GM12878 (cell line): ENCODE measurements around the gene KPNA1. TPM values are rescaled to one million over a fixed set of nuclear protein-coding genes. Genes with fewer than 3 reads are reported as not detected.

Experiments
- ATAC-seq: fragments of 200-7000 bp; cut with Tn5 transposase; 3 replicates; pipeline ENCODE4 v1.9.1; 2020; ENCODE audit warnings: mild to moderate bottlenecking, moderate library complexity
- BruUV-seq: library from RNA; stranded (reverse); fragments of 400-500 nt; replicated peaks from 2 replicates; lab custom pipeline; 2021; lab: Mats Ljungman, UMichigan
- CTCF ChIA-PET: fragments of 300-600 bp; sonication (Branson Sonifier 250); formaldehyde crosslinking; extraction: SDS; loops from one replicate; lab custom pipeline; 2021; ENCODE audit warnings: inconsistent platforms; lab: Yijun Ruan, JAX
- POLR2A ChIA-PET: fragments of 350-600 bp; formaldehyde crosslinking; extraction: SDS; loops from one replicate; lab custom pipeline; 2021; ENCODE audit warnings: inconsistent platforms; lab: Charles Lee
- RAD21 ChIA-PET: fragments of 300-600 bp; sonication (Branson Sonifier 250); formaldehyde crosslinking; loops from one replicate; lab custom pipeline; 2023; ENCODE audit warnings: antibody characterized with exemption; ENCODE audit not compliant: unreplicated experiment; lab: Charles Lee
- SMC1A ChIA-PET: fragments of 300-600 bp; sonication (Branson Sonifier 250); formaldehyde crosslinking; loops from one replicate; lab custom pipeline; 2023; ENCODE audit not compliant: unreplicated experiment, uncharacterized antibody; lab: Charles Lee
- DNase-seq: peaks from one replicate; pipeline ENCODE4 v3.0.0-alpha.2; 2011; ENCODE audit warnings: low read depth, low spot score
- FAIRE-seq: peaks from 3 replicates; lab custom pipeline; 2011; peaks lifted over from hg19 to GRCh38; lab: Jason Lieb, UNC
- H2AFZ ChIP-seq: 2 replicates; pipeline ENCODE4 v1.6.0; 2011; ENCODE audit warnings: low read depth, low read length, control low read depth; ENCODE audit not compliant: control insufficient read depth
- H3K27ac ChIP-seq: 2 replicates; pipeline ENCODE4 v1.5.1; 2011; ENCODE audit warnings: control low read depth; ENCODE audit not compliant: control insufficient read depth, insufficient read depth
- H3K27me3 ChIP-seq, 2 experiments: replicated peaks in 1 of 2; 2 replicates each; pipeline versions ENCODE4 v1.6.0 to v1.6.1; 2011; ENCODE audit warnings: low read length in 1 of 2; ENCODE audit not compliant: control insufficient read depth in 2 of 2, insufficient read depth in 2 of 2
- H3K36me3 ChIP-seq, 2 experiments: 2 replicates each; pipeline ENCODE4 v1.5.1; 2011; ENCODE audit warnings: low read length in 1 of 2; ENCODE audit not compliant: control insufficient read depth in 2 of 2, insufficient read depth in 2 of 2
- H3K4me1 ChIP-seq: 2 replicates; pipeline ENCODE4 v1.6.1; 2011; ENCODE audit warnings: mild to moderate bottlenecking, low read length, moderate library complexity, mixed read lengths; ENCODE audit not compliant: control insufficient read depth, insufficient read depth
- H3K4me2 ChIP-seq: 2 replicates; pipeline ENCODE4 v1.6.0; 2011; ENCODE audit warnings: control low read depth; ENCODE audit not compliant: control insufficient read depth, insufficient read depth
- H3K4me3 ChIP-seq: fragments of 200-600 bp; sonication (generic); 2 replicates; pipeline ENCODE4 v1.5.1; 2016
- H3K79me2 ChIP-seq: 2 replicates; pipeline ENCODE4 v1.6.0; 2011; ENCODE audit warnings: low read length; ENCODE audit not compliant: control insufficient read depth, insufficient read depth
- H3K9ac ChIP-seq: 2 replicates; pipeline ENCODE4 v1.8.0; 2011; ENCODE audit warnings: low read length, control low read depth, mixed read lengths; ENCODE audit not compliant: control insufficient read depth, insufficient read depth
- H3K9me3 ChIP-seq: replicated peaks from 3 replicates; pipeline ENCODE4 v1.5.1; 2011; ENCODE audit warnings: mild to moderate bottlenecking, low read length; ENCODE audit not compliant: control insufficient read depth, insufficient read depth
- H4K20me1 ChIP-seq: 2 replicates; pipeline ENCODE4 v1.6.0; 2011; ENCODE audit not compliant: control insufficient read depth, insufficient read depth
- ATF2 ChIP-seq: IDR thresholded peaks from 2 replicates; pipeline ENCODE4 v1.6.1; 2012; ENCODE audit warnings: low read length, inconsistent platforms
- ESRRA ChIP-seq: IDR thresholded peaks from 2 replicates; pipeline ENCODE4 v1.6.1; 2012; ENCODE audit warnings: mild to moderate bottlenecking, low read length, improper control_type of control experiment
- HDAC2 ChIP-seq: fragments of 200-600 bp; sonication (generic); IDR thresholded peaks from 2 replicates; pipeline ENCODE4 v1.6.1; 2017
- JUNB ChIP-seq: IDR thresholded peaks from 2 replicates; pipeline ENCODE4 v1.6.1; 2016; ENCODE audit warnings: antibody characterized with exemption, mild to moderate bottlenecking
- REST ChIP-seq: IDR thresholded peaks from 2 replicates; pipeline ENCODE4 v1.6.1; 2012; ENCODE audit warnings: mild to moderate bottlenecking, low read depth, low read length
- SUZ12 ChIP-seq: fragments of 200-600 bp; sonication (generic); IDR thresholded peaks from one replicate; pipeline ENCODE4 v1.6.1; 2018; ENCODE audit warnings: antibody characterized with exemption, mild to moderate bottlenecking; ENCODE audit not compliant: unreplicated experiment
- ZZZ3 ChIP-seq: IDR thresholded peaks from 2 replicates; pipeline ENCODE4 v1.6.1; 2011; ENCODE audit warnings: low read depth; ENCODE audit not compliant: control insufficient read depth, insufficient read length
- WGBS: methylation state at CpG from one replicate; pipeline ENCODE4 v1.1.6; 2016; ENCODE audit warnings: low lambda C conversion rate; ENCODE audit not compliant: insufficient replicate concordance, insufficient coverage; ENCODE audit errors: missing lambda C conversion rate; 5-methylcytosine and 5-hydroxymethylcytosine counted together
- in situ Hi-C: fragments of 300-500 bp; cut with MboI; formaldehyde crosslinking; loops from 9 replicates; pipeline ENCODE4 v1.14.3; 2018; ENCODE audit warnings: mixed read lengths
- intact Hi-C: fragments of 100-400 bp; cut with micrococcal nuclease; formaldehyde crosslinking; loops from one replicate; pipeline ENCODE4 v1.14.2; 2022; ENCODE audit not compliant: unreplicated experiment
- polyA plus RNA-seq, 11 experiments: library from polyadenylated mRNA; depleted of rRNA in 4 of 11; unstranded in 6 of 11; stranded (reverse) in 5 of 11; fragments of >200 nt; fragmentation: Nextera tagmentation in 4 of 11; fragmentation: Illumina TruSeq in 1 of 11; extraction: Ambion mirVana in 4 of 11; extraction: Trizol in 1 of 11; gene quantifications; 1 replicate in 1 of 11; 2 replicates in 10 of 11; pipeline versions ENCODE4 v1.2.1 to v1.2.3, GENCODE V29; 2011 to 2016; ENCODE audit warnings: inconsistent platforms in 2 of 11, missing spikeins in 2 of 11, low read depth in 1 of 11
- total RNA-seq, 4 experiments: library from RNA; depleted of rRNA in 3 of 4; stranded (reverse); fragments of >200 nt in 3 of 4; fragmentation: Illumina TruSeq in 1 of 4; extraction: Trizol in 1 of 4; gene quantifications; 2 replicates each; pipeline versions ENCODE4 v1.2.1 to v1.2.3, GENCODE V29; 2013 to 2021
- TF ChIP-seq, protein P1 (sequence below): IDR thresholded peaks from 2 replicates; pipeline ENCODE4 v1.6.1; 2011; ENCODE audit warnings: borderline replicate concordance, low read depth, mild to moderate bottlenecking, moderate library complexity, mixed read lengths, low read length; ENCODE audit not compliant: insufficient read depth; ENCODE audit errors: extremely low read length
- TF ChIP-seq, protein P2 (sequence below): fragments of 450-650 bp; IDR thresholded peaks from 2 replicates; pipeline ENCODE4 v1.6.1; 2016; ENCODE audit warnings: mild to moderate bottlenecking, moderate library complexity, borderline replicate concordance

Gene KPNA1
- total and polyA plus RNA-seq, 10 of the 15 experiments (the other 5 are each of a cell fraction or from before 2014, with no cell fraction given): 8.5 to 52.7 (median 41.0) TPM

- TF ChIP-seq REST: no peak
- TF ChIP-seq, protein P1, sequence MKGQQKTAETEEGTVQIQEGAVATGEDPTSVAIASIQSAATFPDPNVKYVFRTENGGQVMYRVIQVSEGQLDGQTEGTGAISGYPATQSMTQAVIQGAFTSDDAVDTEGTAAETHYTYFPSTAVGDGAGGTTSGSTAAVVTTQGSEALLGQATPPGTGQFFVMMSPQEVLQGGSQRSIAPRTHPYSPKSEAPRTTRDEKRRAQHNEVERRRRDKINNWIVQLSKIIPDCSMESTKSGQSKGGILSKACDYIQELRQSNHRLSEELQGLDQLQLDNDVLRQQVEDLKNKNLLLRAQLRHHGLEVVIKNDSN: no peak
Measured at GRCh38 chr3:122560680-122561079, 45.9 kb upstream of the KPNA1 start (continued).

DNA sequence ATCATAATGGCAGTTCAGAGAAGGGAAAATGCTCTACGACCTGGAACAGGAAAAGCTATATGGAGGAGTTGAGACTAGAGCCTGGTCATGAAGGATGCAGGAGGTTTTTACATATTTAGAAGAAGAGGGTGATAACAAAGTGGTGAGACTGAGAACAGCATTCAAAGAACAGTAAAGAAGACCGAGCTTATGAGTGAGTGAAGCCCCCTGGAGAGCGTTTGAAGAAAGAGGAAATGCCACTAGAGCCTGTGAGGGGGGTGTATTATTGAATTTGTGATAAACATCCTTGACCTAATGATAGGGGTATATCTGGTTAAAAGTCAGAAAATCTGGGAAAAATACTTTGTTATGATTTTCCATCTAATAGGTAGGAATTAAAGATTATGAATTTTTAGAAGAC lies 45.2 kb upstream of the KPNA1 start:
- BruUV-seq: no TSS peak
- no peaks in the 10 kb centered on the region for H3K27me3 ChIP-seq
- H2AFZ ChIP-seq: no peak overlapping the region
- WGBS: 92% methylated on average over 3 of the region's 3 CpGs
- H3K27ac ChIP-seq: no peak overlapping the region
- H3K9ac ChIP-seq: no peak overlapping the region
- CTCF ChIA-PET: interaction anchor here (0.6 to 6.3 kb wide), 18 partner anchors 11 to 175 kb away, joined by 3 to 192 read pairs (median 4); partner anchors contain the start of genes FAM162A, KPNA1 and PARP14
- intact Hi-C loops (loop anchor here (1.0 to 10.0 kb wide), 5 partner anchors 51 to 467 kb away; partner anchors contain the start of genes HSPBAP1, SEMA5B and SLC49A4), in situ Hi-C loops (loop anchor here (5.0 kb wide), 1 partner anchor 117 kb away; no protein-coding TSS in a partner anchor)
- no peak overlapping the region for H3K4me3 ChIP-seq
- no peak for ATAC-seq
- peaks cover 4% of the 10 kb centered on the region; the same call in 1 of the 2 replicates for H3K4me1 ChIP-seq
- H4K20me1 ChIP-seq: no peaks in the 10 kb centered on the region
- FAIRE-seq: no peak
- H3K9me3 ChIP-seq: no peaks in the 10 kb centered on the region
- H3K79me2 ChIP-seq: peaks cover 24% of the 10 kb centered on the region
- RAD21 ChIA-PET: interaction anchor here (1.0 to 11.8 kb wide), 3 partner anchors 17 to 119 kb away, joined by 3 to 236 read pairs (median 149); partner anchors contain the start of genes PARP14 and PARP15
- no peak overlapping the region for H3K4me2 ChIP-seq
- H3K36me3 ChIP-seq: peaks cover 2 to 12% of the 10 kb centered on the region in 2 experiments; a peak in 3 of 4 replicates
- no peak for DNase-seq
- SMC1A ChIA-PET: interaction anchor here (1.0 to 13.0 kb wide), 19 partner anchors 12 to 200 kb away, joined by 3 to 250 read pairs (median 5); partner anchors contain the start of genes PARP14 and PARP15
- POLR2A ChIA-PET: interaction anchor here (6.3 kb wide), 1 partner anchor 119 kb away, joined by 65 read pairs; the partner anchor contains the start of gene PARP14
- TF ChIP-seq, protein P2, sequence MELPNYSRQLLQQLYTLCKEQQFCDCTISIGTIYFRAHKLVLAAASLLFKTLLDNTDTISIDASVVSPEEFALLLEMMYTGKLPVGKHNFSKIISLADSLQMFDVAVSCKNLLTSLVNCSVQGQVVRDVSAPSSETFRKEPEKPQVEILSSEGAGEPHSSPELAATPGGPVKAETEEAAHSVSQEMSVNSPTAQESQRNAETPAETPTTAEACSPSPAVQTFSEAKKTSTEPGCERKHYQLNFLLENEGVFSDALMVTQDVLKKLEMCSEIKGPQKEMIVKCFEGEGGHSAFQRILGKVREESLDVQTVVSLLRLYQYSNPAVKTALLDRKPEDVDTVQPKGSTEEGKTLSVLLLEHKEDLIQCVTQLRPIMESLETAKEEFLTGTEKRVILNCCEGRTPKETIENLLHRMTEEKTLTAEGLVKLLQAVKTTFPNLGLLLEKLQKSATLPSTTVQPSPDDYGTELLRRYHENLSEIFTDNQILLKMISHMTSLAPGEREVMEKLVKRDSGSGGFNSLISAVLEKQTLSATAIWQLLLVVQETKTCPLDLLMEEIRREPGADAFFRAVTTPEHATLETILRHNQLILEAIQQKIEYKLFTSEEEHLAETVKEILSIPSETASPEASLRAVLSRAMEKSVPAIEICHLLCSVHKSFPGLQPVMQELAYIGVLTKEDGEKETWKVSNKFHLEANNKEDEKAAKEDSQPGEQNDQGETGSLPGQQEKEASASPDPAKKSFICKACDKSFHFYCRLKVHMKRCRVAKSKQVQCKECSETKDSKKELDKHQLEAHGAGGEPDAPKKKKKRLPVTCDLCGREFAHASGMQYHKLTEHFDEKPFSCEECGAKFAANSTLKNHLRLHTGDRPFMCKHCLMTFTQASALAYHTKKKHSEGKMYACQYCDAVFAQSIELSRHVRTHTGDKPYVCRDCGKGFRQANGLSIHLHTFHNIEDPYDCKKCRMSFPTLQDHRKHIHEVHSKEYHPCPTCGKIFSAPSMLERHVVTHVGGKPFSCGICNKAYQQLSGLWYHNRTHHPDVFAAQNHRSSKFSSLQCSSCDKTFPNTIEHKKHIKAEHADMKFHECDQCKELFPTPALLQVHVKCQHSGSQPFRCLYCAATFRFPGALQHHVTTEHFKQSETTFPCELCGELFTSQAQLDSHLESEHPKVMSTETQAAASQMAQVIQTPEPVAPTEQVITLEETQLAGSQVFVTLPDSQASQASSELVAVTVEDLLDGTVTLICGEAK: no peak
- TF ChIP-seq ZZZ3: no peak
- no peak for TF ChIP-seq JUNB
- TF ChIP-seq HDAC2: no peak
- TF ChIP-seq ESRRA: no peak
- TF ChIP-seq ATF2: no peak
- no peak for TF ChIP-seq SUZ12
